GM12878 (cell line): ENCODE measurements around the gene ACER3.

Experiments used
- CBFB ChIP-seq: IDR thresholded peaks from 2 replicates; pipeline ENCODE4 v1.6.1; 2016; ENCODE audit warnings: antibody characterized with exemption, low read depth
- CEBPB ChIP-seq, 2 experiments: fragments of 150-350 bp in 1 of 2; IDR thresholded peaks; 2 replicates each; pipeline ENCODE4 v1.6.1; 2012 to 2014; ENCODE audit warnings: low read depth in 2 of 2, low read length in 2 of 2, borderline replicate concordance in 1 of 2, inconsistent platforms in 1 of 2
- FOS ChIP-seq: IDR thresholded peaks from 3 replicates; pipeline ENCODE4 v1.6.1; 2011; ENCODE audit warnings: borderline replicate concordance; ENCODE audit not compliant: insufficient read length; ENCODE audit errors: extremely low read depth
- PAX8 ChIP-seq: fragments of 450-650 bp; IDR thresholded peaks from 2 replicates; pipeline ENCODE4 v1.6.1; 2017; ENCODE audit warnings: mild to moderate bottlenecking, moderate library complexity
- POLR2AphosphoS2 ChIP-seq: IDR thresholded peaks from 2 replicates; pipeline ENCODE4 v1.6.1; 2011; ENCODE audit warnings: low read depth, mild to moderate bottlenecking, low read length, improper control_type of control experiment, moderate library complexity
- POLR2AphosphoS5 ChIP-seq: IDR thresholded peaks from 2 replicates; pipeline ENCODE4 v1.6.1; 2011; ENCODE audit warnings: mild to moderate bottlenecking, low read length, inconsistent platforms
- TF ChIP-seq, protein P1 (sequence below): fragments of 450-650 bp; IDR thresholded peaks from 2 replicates; pipeline ENCODE4 v1.6.1; 2017; ENCODE audit warnings: low read depth, mild to moderate bottlenecking, moderate library complexity
- TF ChIP-seq, protein P2 (sequence below): IDR thresholded peaks from 2 replicates; pipeline ENCODE4 v1.6.1; 2012; ENCODE audit warnings: low read depth, low read length, improper control_type of control experiment
- TF ChIP-seq, protein P3 (sequence below): IDR thresholded peaks from 2 replicates; pipeline ENCODE4 v1.6.1; 2012; ENCODE audit warnings: mild to moderate bottlenecking, low read depth, low read length
- TF ChIP-seq, protein P4 (sequence below): fragments of 450-650 bp; IDR thresholded peaks from 2 replicates; pipeline ENCODE4 v1.6.1; 2017; ENCODE audit warnings: mild to moderate bottlenecking
- TF ChIP-seq, protein P5 (sequence below): fragments of 450-650 bp; IDR thresholded peaks from 2 replicates; pipeline ENCODE4 v1.6.1; 2016; ENCODE audit warnings: mild to moderate bottlenecking
- TF ChIP-seq, protein P6 (sequence below): IDR thresholded peaks from 2 replicates; pipeline ENCODE4 v1.6.1; 2011; ENCODE audit warnings: mild to moderate bottlenecking, low read depth, low read length, moderate library complexity; ENCODE audit not compliant: insufficient replicate concordance
- TF ChIP-seq, protein P7 (sequence below): fragments of 450-650 bp; formaldehyde crosslinking; IDR thresholded peaks from 2 replicates; pipeline ENCODE4 v1.4.0; 2022; ENCODE audit warnings: mild to moderate bottlenecking, moderate library complexity

DNA sequence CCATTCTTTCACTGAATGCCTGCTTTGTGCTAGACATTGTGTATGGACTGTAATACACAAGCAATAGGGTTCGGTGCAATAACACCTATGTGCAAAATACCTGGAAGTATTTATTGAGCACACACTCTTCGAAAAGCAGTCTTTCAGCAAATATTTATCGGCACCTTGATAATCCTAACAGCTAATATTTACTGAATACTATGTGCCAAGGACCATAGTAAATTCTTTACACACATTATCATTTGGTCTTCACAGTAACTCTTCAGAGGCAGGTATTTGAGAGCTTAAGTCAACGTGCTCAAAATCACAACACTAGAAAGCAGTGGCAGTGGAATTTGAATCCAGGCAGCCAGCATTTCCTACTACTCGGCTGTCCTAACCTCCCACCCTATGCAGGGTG is 175.7 kb downstream of the ACER3 start:
- TF ChIP-seq, protein P1, sequence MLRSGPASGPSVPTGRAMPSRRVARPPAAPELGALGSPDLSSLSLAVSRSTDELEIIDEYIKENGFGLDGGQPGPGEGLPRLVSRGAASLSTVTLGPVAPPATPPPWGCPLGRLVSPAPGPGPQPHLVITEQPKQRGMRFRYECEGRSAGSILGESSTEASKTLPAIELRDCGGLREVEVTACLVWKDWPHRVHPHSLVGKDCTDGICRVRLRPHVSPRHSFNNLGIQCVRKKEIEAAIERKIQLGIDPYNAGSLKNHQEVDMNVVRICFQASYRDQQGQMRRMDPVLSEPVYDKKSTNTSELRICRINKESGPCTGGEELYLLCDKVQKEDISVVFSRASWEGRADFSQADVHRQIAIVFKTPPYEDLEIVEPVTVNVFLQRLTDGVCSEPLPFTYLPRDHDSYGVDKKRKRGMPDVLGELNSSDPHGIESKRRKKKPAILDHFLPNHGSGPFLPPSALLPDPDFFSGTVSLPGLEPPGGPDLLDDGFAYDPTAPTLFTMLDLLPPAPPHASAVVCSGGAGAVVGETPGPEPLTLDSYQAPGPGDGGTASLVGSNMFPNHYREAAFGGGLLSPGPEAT = no peak
- TF ChIP-seq POLR2AphosphoS2 = no peak
- no peak for TF ChIP-seq PAX8
- TF ChIP-seq POLR2AphosphoS5 = no peak
- no peak for TF ChIP-seq FOS
- TF ChIP-seq, protein P2, sequence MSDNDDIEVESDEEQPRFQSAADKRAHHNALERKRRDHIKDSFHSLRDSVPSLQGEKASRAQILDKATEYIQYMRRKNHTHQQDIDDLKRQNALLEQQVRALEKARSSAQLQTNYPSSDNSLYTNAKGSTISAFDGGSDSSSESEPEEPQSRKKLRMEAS = no peak
- TF ChIP-seq, protein P3, sequence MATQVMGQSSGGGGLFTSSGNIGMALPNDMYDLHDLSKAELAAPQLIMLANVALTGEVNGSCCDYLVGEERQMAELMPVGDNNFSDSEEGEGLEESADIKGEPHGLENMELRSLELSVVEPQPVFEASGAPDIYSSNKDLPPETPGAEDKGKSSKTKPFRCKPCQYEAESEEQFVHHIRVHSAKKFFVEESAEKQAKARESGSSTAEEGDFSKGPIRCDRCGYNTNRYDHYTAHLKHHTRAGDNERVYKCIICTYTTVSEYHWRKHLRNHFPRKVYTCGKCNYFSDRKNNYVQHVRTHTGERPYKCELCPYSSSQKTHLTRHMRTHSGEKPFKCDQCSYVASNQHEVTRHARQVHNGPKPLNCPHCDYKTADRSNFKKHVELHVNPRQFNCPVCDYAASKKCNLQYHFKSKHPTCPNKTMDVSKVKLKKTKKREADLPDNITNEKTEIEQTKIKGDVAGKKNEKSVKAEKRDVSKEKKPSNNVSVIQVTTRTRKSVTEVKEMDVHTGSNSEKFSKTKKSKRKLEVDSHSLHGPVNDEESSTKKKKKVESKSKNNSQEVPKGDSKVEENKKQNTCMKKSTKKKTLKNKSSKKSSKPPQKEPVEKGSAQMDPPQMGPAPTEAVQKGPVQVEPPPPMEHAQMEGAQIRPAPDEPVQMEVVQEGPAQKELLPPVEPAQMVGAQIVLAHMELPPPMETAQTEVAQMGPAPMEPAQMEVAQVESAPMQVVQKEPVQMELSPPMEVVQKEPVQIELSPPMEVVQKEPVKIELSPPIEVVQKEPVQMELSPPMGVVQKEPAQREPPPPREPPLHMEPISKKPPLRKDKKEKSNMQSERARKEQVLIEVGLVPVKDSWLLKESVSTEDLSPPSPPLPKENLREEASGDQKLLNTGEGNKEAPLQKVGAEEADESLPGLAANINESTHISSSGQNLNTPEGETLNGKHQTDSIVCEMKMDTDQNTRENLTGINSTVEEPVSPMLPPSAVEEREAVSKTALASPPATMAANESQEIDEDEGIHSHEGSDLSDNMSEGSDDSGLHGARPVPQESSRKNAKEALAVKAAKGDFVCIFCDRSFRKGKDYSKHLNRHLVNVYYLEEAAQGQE = no peak
- TF ChIP-seq, protein P4, sequence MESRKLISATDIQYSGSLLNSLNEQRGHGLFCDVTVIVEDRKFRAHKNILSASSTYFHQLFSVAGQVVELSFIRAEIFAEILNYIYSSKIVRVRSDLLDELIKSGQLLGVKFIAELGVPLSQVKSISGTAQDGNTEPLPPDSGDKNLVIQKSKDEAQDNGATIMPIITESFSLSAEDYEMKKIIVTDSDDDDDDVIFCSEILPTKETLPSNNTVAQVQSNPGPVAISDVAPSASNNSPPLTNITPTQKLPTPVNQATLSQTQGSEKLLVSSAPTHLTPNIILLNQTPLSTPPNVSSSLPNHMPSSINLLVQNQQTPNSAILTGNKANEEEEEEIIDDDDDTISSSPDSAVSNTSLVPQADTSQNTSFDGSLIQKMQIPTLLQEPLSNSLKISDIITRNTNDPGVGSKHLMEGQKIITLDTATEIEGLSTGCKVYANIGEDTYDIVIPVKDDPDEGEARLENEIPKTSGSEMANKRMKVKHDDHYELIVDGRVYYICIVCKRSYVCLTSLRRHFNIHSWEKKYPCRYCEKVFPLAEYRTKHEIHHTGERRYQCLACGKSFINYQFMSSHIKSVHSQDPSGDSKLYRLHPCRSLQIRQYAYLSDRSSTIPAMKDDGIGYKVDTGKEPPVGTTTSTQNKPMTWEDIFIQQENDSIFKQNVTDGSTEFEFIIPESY = no peak
- TF ChIP-seq, protein P5, sequence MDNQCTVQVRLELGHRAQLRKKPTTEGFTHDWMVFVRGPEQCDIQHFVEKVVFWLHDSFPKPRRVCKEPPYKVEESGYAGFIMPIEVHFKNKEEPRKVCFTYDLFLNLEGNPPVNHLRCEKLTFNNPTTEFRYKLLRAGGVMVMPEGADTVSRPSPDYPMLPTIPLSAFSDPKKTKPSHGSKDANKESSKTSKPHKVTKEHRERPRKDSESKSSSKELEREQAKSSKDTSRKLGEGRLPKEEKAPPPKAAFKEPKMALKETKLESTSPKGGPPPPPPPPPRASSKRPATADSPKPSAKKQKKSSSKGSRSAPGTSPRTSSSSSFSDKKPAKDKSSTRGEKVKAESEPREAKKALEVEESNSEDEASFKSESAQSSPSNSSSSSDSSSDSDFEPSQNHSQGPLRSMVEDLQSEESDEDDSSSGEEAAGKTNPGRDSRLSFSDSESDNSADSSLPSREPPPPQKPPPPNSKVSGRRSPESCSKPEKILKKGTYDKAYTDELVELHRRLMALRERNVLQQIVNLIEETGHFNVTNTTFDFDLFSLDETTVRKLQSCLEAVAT = no peak
- TF ChIP-seq, protein P6, sequence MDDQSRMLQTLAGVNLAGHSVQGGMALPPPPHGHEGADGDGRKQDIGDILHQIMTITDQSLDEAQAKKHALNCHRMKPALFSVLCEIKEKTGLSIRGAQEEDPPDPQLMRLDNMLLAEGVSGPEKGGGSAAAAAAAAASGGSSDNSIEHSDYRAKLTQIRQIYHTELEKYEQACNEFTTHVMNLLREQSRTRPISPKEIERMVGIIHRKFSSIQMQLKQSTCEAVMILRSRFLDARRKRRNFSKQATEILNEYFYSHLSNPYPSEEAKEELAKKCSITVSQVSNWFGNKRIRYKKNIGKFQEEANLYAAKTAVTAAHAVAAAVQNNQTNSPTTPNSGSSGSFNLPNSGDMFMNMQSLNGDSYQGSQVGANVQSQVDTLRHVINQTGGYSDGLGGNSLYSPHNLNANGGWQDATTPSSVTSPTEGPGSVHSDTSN = no peak
- no peak for TF ChIP-seq CBFB
- TF ChIP-seq CEBPB (IDR thresholded peaks at IDR 0.05; ENCODE audit: borderline replicate concordance in 1 of 2, low read depth in 2 of 2, low read length in 2 of 2) = no peak
- TF ChIP-seq, protein P7, sequence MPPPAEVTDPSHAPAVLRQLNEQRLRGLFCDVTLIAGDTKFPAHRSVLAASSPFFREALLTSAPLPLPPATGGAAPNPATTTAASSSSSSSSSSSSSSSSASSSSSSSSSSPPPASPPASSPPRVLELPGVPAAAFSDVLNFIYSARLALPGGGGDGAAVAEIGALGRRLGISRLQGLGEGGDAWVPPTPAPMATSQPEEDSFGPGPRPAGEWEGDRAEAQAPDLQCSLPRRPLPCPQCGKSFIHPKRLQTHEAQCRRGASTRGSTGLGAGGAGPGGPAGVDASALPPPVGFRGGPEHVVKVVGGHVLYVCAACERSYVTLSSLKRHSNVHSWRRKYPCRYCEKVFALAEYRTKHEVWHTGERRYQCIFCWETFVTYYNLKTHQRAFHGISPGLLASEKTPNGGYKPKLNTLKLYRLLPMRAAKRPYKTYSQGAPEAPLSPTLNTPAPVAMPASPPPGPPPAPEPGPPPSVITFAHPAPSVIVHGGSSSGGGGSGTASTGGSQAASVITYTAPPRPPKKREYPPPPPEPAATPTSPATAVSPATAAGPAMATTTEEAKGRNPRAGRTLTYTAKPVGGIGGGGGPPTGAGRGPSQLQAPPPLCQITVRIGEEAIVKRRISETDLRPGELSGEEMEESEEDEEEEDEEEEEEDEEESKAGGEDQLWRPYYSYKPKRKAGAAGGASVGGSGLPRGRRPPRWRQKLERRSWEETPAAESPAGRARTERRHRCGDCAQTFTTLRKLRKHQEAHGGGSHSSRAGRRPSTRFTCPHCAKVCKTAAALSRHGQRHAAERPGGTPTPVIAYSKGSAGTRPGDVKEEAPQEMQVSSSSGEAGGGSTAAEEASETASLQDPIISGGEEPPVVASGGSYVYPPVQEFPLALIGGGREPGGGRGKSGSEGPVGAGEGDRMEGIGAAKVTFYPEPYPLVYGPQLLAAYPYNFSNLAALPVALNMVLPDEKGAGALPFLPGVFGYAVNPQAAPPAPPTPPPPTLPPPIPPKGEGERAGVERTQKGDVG (CRISPR knock-in tag) = no peak
